H1 (cell line): Measurements from ENCODE around the gene LRRC40. TPM values are rescaled to one million over a fixed set of nuclear protein-coding genes. Genes with fewer than 3 reads are reported as not detected.

ENCODE experiments used
- CTCF ChIA-PET: fragments of 300-600 bp; sonication (Branson Sonifier 250); formaldehyde crosslinking; loops from one replicate; lab custom pipeline; 2021; ENCODE audit not compliant: partially characterized antibody; lab: Charles Lee
- POLR2A ChIA-PET: fragments of 300-600 bp; sonication (Branson Sonifier 250); formaldehyde crosslinking; loops from one replicate; lab custom pipeline; 2021; ENCODE audit warnings: inconsistent platforms; ENCODE audit not compliant: partially characterized antibody; lab: Charles Lee
- DNase-seq, 2 experiments: peaks; one replicate each; pipeline versions ENCODE4 v3.0.0 to v3.0.0-alpha.2; 2010 to 2022; ENCODE audit warnings: low spot score in 2 of 2, low read depth in 1 of 2, mixed read lengths in 1 of 2
- FAIRE-seq: peaks from 2 replicates; lab custom pipeline; 2011; peaks lifted over from hg19 to GRCh38; lab: Jason Lieb, UNC
- H2AFZ ChIP-seq: 2 replicates; pipeline ENCODE4 v1.8.1; 2012; ENCODE audit warnings: low read length, inconsistent platforms
- H2AK5ac ChIP-seq: 2 replicates; pipeline ENCODE4 v1.6.1; 2013; ENCODE audit warnings: low read depth, low read length
- H2BK120ac ChIP-seq: replicated peaks from 2 replicates; pipeline ENCODE3; 2013; ENCODE audit warnings: low read depth, low read length, inconsistent platforms
- H2BK12ac ChIP-seq: 2 replicates; pipeline ENCODE4 v1.6.1; 2013; ENCODE audit warnings: low read depth, low read length
- H2BK15ac ChIP-seq: 2 replicates; pipeline ENCODE4 v1.6.1; 2013; ENCODE audit warnings: low read length
- H2BK20ac ChIP-seq: 2 replicates; pipeline ENCODE4 v1.6.1; 2013; ENCODE audit warnings: low read length
- H2BK5ac ChIP-seq: 2 replicates; pipeline ENCODE4 v1.6.1; 2013; ENCODE audit warnings: low read depth, low read length
- H3K14ac ChIP-seq: 2 replicates; pipeline ENCODE4 v1.6.1; 2013; ENCODE audit warnings: inconsistent platforms; ENCODE audit not compliant: insufficient read length
- H3K18ac ChIP-seq: 2 replicates; pipeline ENCODE4 v1.6.1; 2013; ENCODE audit warnings: low read length; ENCODE audit errors: extremely low read depth
- H3K23ac ChIP-seq: 2 replicates; pipeline ENCODE4 v1.6.1; 2013; ENCODE audit warnings: inconsistent platforms; ENCODE audit not compliant: insufficient read length
- H3K23me2 ChIP-seq: 2 replicates; pipeline ENCODE4 v1.6.1; 2013; ENCODE audit warnings: low read depth, low read length
- H3K27ac ChIP-seq: 2 replicates; pipeline ENCODE4 v1.6.1; 2011; ENCODE audit warnings: low read depth, low read length, inconsistent platforms
- H3K27me3 ChIP-seq, 4 experiments: replicated peaks in 1 of 4; 1 replicate in 1 of 4; 2 replicates in 3 of 4; pipeline versions ENCODE4 v1.6.1 to v1.8.1; 2011 to 2013; ENCODE audit warnings: low read length in 3 of 4, mild to moderate bottlenecking in 3 of 4, inconsistent platforms in 2 of 4, mixed read lengths in 2 of 4, moderate library complexity in 1 of 4; ENCODE audit not compliant: control insufficient read depth in 3 of 4, insufficient read depth in 3 of 4; ENCODE audit errors: extremely low read depth in 1 of 4
- H3K36me3 ChIP-seq, 4 experiments: 2 replicates each; pipeline versions ENCODE4 v1.6.1 to v1.8.1; 2011 to 2013; ENCODE audit warnings: mild to moderate bottlenecking in 4 of 4, low read length in 3 of 4, moderate library complexity in 2 of 4, control low read depth in 1 of 4, inconsistent platforms in 1 of 4; ENCODE audit not compliant: insufficient read depth in 4 of 4, control insufficient read depth in 2 of 4
- H3K4ac ChIP-seq: replicated peaks from 2 replicates; pipeline ENCODE3; 2013; ENCODE audit warnings: low read length, low read depth, mixed read lengths, inconsistent platforms; ENCODE audit not compliant: insufficient read length
- H3K4me1 ChIP-seq, 4 experiments: replicated peaks in 1 of 4; 1 replicate in 1 of 4; 2 replicates in 3 of 4; pipeline versions ENCODE4 v1.6.1 to v1.8.1; 2011 to 2013; ENCODE audit warnings: low read length in 3 of 4, inconsistent platforms in 2 of 4, mixed read lengths in 1 of 4; ENCODE audit not compliant: insufficient read depth in 4 of 4, control insufficient read depth in 3 of 4
- H3K4me2 ChIP-seq, 2 experiments: 2 replicates each; pipeline versions ENCODE4 v1.6.1 to v1.8.1; 2011 to 2013; ENCODE audit warnings: low read depth in 2 of 2, low read length in 2 of 2, control low read depth in 1 of 2, inconsistent platforms in 1 of 2, mild to moderate bottlenecking in 1 of 2; ENCODE audit not compliant: insufficient read depth in 1 of 2
- H3K4me3 ChIP-seq, 4 experiments: fragments of 200-600, 300-600 bp in 1 of 4; sonication (generic), shearing (Covaris generic), sonication (Bioruptor Twin) in 1 of 4; 2 replicates each; pipeline versions ENCODE4 v1.5.1 to v1.8.1; 2011 to 2016; ENCODE audit warnings: low read length in 4 of 4, low read depth in 3 of 4, control low read depth in 2 of 4, inconsistent platforms in 2 of 4, mild to moderate bottlenecking in 2 of 4, mixed read lengths in 1 of 4, moderate library complexity in 1 of 4; ENCODE audit not compliant: insufficient read depth in 2 of 4; ENCODE audit errors: extremely low read depth in 1 of 4
- H3K56ac ChIP-seq: replicated peaks from 2 replicates; pipeline ENCODE3; 2013; ENCODE audit warnings: low read depth, mild to moderate bottlenecking, mixed read lengths, low read length, inconsistent platforms; ENCODE audit not compliant: insufficient read length
- H3K79me1 ChIP-seq: 2 replicates; pipeline ENCODE4 v1.6.1; 2013; ENCODE audit warnings: low read depth, low read length, control low read depth
- H3K79me2 ChIP-seq, 2 experiments: 2 replicates each; pipeline versions ENCODE4 v1.6.1 to v1.8.1; 2012 to 2013; ENCODE audit warnings: low read length in 2 of 2, mild to moderate bottlenecking in 2 of 2, inconsistent platforms in 1 of 2; ENCODE audit not compliant: insufficient read depth in 2 of 2, control insufficient read depth in 1 of 2
- H3K9ac ChIP-seq, 4 experiments: replicated peaks in 1 of 4; 1 replicate in 1 of 4; 2 replicates in 3 of 4; pipeline versions ENCODE4 v1.6.1 to v1.8.1; 2011 to 2013; ENCODE audit warnings: low read depth in 3 of 4, low read length in 3 of 4, control low read depth in 2 of 4, mild to moderate bottlenecking in 2 of 4, moderate library complexity in 2 of 4, inconsistent platforms in 1 of 4; ENCODE audit errors: extremely low read depth in 1 of 4
- H3K9me3 ChIP-seq, 2 experiments: 2 replicates each; pipeline versions ENCODE4 v1.6.1 to v1.8.1; 2012 to 2013; ENCODE audit warnings: mild to moderate bottlenecking in 2 of 2, moderate library complexity in 2 of 2, control low read depth in 1 of 2, inconsistent platforms in 1 of 2, low read depth in 1 of 2, low read length in 1 of 2, mixed read lengths in 1 of 2; ENCODE audit not compliant: insufficient read depth in 2 of 2
- H4K20me1 ChIP-seq, 2 experiments: replicated peaks in 1 of 2; 2 replicates each; pipeline versions ENCODE3 to v1.8.1; 2011 to 2013; ENCODE audit warnings: inconsistent platforms in 2 of 2, low read length in 2 of 2, mild to moderate bottlenecking in 1 of 2; ENCODE audit not compliant: insufficient read depth in 2 of 2, control insufficient read depth in 1 of 2
- H4K5ac ChIP-seq: 2 replicates; pipeline ENCODE4 v1.6.1; 2013; ENCODE audit warnings: low read length, low read depth, mixed read lengths, inconsistent platforms; ENCODE audit not compliant: insufficient read length
- H4K8ac ChIP-seq: 2 replicates; pipeline ENCODE4 v1.8.0; 2013; ENCODE audit warnings: mild to moderate bottlenecking, moderate library complexity, low read length, inconsistent platforms; ENCODE audit not compliant: insufficient read depth; ENCODE audit errors: extremely low read depth
- H4K91ac ChIP-seq: replicated peaks from 2 replicates; pipeline ENCODE3; 2013; ENCODE audit warnings: low read length, mixed read lengths, inconsistent platforms; ENCODE audit not compliant: insufficient read length
- ASH2L ChIP-seq: fragments of 200-600, 300-600 bp; sonication (generic); IDR thresholded peaks from one replicate; pipeline ENCODE4 v1.7.1; 2017; ENCODE audit warnings: low read length
- EGR1 ChIP-seq: IDR thresholded peaks from 2 replicates; pipeline ENCODE4 v1.6.1; 2011; ENCODE audit warnings: low read depth, low read length, borderline replicate concordance
- HDAC6 ChIP-seq: IDR thresholded peaks from one replicate; pipeline ENCODE4 v1.7.1; 2012; ENCODE audit warnings: low read depth, mild to moderate bottlenecking, inconsistent platforms, low read length, moderate library complexity
- KDM5A ChIP-seq: fragments of 200-600 bp; IDR thresholded peaks from 2 replicates; pipeline ENCODE4 v1.7.1; 2012; ENCODE audit warnings: mild to moderate bottlenecking, low read length, inconsistent platforms, mixed read lengths
- NANOG ChIP-seq: IDR thresholded peaks from 2 replicates; pipeline ENCODE4 v1.6.1; 2011; ENCODE audit warnings: low read length, low read depth, mild to moderate bottlenecking, inconsistent platforms; ENCODE audit not compliant: insufficient read depth, poor library complexity, severe bottlenecking
- NRF1 ChIP-seq: IDR thresholded peaks from 2 replicates; pipeline ENCODE4 v1.6.1; 2011; ENCODE audit warnings: mild to moderate bottlenecking, low read depth, low read length, improper control_type of control experiment
- RXRA ChIP-seq: IDR thresholded peaks from 2 replicates; pipeline ENCODE4 v1.6.1; 2011; ENCODE audit warnings: low read depth, mild to moderate bottlenecking, low read length, moderate library complexity; ENCODE audit not compliant: insufficient read depth
- ZNF274 ChIP-seq: IDR thresholded peaks from 2 replicates; pipeline ENCODE4 v1.7.0; 2012; ENCODE audit warnings: low read length, borderline replicate concordance; ENCODE audit errors: extremely low read depth
- polyA plus RNA-seq, 7 experiments: library from polyadenylated mRNA; depleted of rRNA in 3 of 7; stranded (reverse) in 5 of 7; unstranded in 2 of 7; fragments of >200 nt in 5 of 7; fragments of 200-250 nt in 2 of 7; gene quantifications; 1 replicate in 5 of 7; 2 replicates in 1 of 7; 4 replicates in 1 of 7; pipeline versions ENCODE4 v1.2.1 to v1.2.3, GENCODE V29; 2011 to 2013; ENCODE audit warnings: missing spikeins in 2 of 7, mixed read lengths in 2 of 7
- total RNA-seq: library from RNA; stranded (reverse); fragmentation: NEBNext Ultra II Directional; extraction: Animal tissue kit (Norgen Biotek cat#: 25700); gene quantifications from 2 replicates; pipeline ENCODE4 v1.2.1, GENCODE V29; 2021
- TF ChIP-seq, protein P1 (sequence below): IDR thresholded peaks from 2 replicates; pipeline ENCODE4 v1.6.1; 2012; ENCODE audit warnings: inconsistent platforms

Gene LRRC40
- total and polyA plus RNA-seq, 2 of the 8 experiments (the other 6 are each of a cell fraction or from before 2014, with no cell fraction given), result 13.4 to 30.8 TPM

DNA sequence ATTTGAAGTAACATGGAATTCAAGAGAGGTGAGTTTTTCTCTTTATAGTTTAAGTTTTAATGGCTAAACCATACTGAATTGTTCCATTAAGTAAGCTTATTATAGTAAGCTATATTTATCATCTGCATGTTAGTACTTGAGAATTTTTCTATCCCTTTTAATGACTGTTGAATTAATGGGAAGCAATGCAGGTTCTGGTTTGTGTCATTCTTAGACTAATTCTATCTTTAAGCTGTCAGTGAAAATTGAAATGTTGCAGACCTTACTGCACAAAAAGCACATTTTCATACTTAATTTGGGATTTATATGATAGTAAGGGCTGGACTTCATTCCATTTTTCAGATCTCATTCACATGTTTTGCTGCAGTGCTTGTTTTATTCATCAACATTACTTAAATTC is 41.7 kb upstream of the LRRC40 start:
- Histone ChIP-seq H3K79me2 (peaks cover 0 to 3% of the 10 kb centered on the region in 2 experiments; a peak in 1 of 4 replicates), H3K23ac (no peak overlapping the region), H4K91ac (no peak overlapping the region), H3K14ac (no peak overlapping the region), H4K5ac (no peak overlapping the region), H3K4me2 (no peak overlapping the region), H3K56ac (no peak overlapping the region), H3K4ac (no peak overlapping the region), H2AK5ac (no peak overlapping the region), H2AFZ (no peak overlapping the region), H2BK120ac (no peak overlapping the region), H3K9me3 (no peaks in the 10 kb centered on the region), H3K79me1 (no peaks in the 10 kb centered on the region), H3K23me2 (no peaks in the 10 kb centered on the region), H3K4me1 (no peaks in the 10 kb centered on the region), H2BK5ac (no peak overlapping the region), H3K9ac (no peak overlapping the region), H3K27ac (no peak overlapping the region), H2BK20ac (no peak overlapping the region), H4K20me1 (peaks cover 1% of the 10 kb centered on the region in 2 experiments), H2BK12ac (no peak overlapping the region), H3K18ac (no peak overlapping the region), H3K27me3 (no peaks in the 10 kb centered on the region), H2BK15ac (no peak overlapping the region), H3K4me3 (no peak overlapping the region), H3K36me3 (peaks cover 33 to 98% (median 79%) of the 10 kb centered on the region in 4 experiments), H4K8ac (no peak overlapping the region)
- no peak for TF ChIP-seq HDAC6
- TF ChIP-seq, protein P1, sequence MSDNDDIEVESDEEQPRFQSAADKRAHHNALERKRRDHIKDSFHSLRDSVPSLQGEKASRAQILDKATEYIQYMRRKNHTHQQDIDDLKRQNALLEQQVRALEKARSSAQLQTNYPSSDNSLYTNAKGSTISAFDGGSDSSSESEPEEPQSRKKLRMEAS, result no peak
- no peak for TF ChIP-seq ZNF274
- TF ChIP-seq RXRA, result no peak
- no peak for TF ChIP-seq ASH2L
- TF ChIP-seq NRF1, result no peak
- TF ChIP-seq EGR1, result no peak
- TF ChIP-seq KDM5A, result no peak
- no peak for TF ChIP-seq NANOG
- CTCF ChIA-PET, result no interaction called here
- DNase-seq (no peak), FAIRE-seq (no peak)
- POLR2A ChIA-PET, result interaction anchor here (1.3 to 1.4 kb wide), 2 partner anchors 12 to 20 kb away, joined by 3 to 4 read pairs; no protein-coding TSS in a partner anchor
